Thymus (tissue), 11 donors: ENCODE results near the gene UBE2D3. TPM values are rescaled to one million over a fixed set of nuclear protein-coding genes. Genes with fewer than 3 reads are reported as not detected.

Source experiments
- DNase-seq, 9 donors: peaks; one replicate each; pipeline ENCODE4 v3.0.0-alpha.2; 2013; ENCODE audit warnings: low spot score in 9 of 9, low read depth in 6 of 9, missing footprints in 1 of 9
- H3K27ac ChIP-seq, 2 donors: one replicate each; pipeline ENCODE4 v1.5.1; 2013; ENCODE audit warnings: control low read depth in 1 of 2, low read depth in 1 of 2, low read length in 1 of 2, mild to moderate bottlenecking in 1 of 2, moderate library complexity in 1 of 2
- H3K27me3 ChIP-seq, 2 donors: one replicate each; pipeline ENCODE4 v1.5.1; 2013; ENCODE audit warnings: low read length in 1 of 2; ENCODE audit not compliant: control insufficient read depth in 2 of 2, insufficient read depth in 1 of 2
- H3K36me3 ChIP-seq, 2 donors: one replicate each; pipeline ENCODE4 v1.5.1; 2013; ENCODE audit warnings: low read length in 1 of 2, mild to moderate bottlenecking in 1 of 2, moderate library complexity in 1 of 2; ENCODE audit not compliant: control insufficient read depth in 2 of 2, insufficient read depth in 2 of 2
- H3K4me1 ChIP-seq, 2 donors: one replicate each; pipeline ENCODE4 v1.5.1; 2013; ENCODE audit warnings: low read length in 2 of 2; ENCODE audit not compliant: control insufficient read depth in 2 of 2, insufficient read depth in 2 of 2
- H3K4me3 ChIP-seq, 2 donors: one replicate each; pipeline ENCODE4 v1.5.1; 2013; ENCODE audit warnings: low read length in 2 of 2, control low read depth in 1 of 2, mild to moderate bottlenecking in 1 of 2
- H3K9me3 ChIP-seq, 2 donors: one replicate each; pipeline ENCODE4 v1.5.1; 2013; ENCODE audit warnings: low read length in 1 of 2, mild to moderate bottlenecking in 1 of 2; ENCODE audit not compliant: control insufficient read depth in 2 of 2, insufficient read depth in 1 of 2
- WGBS: extraction: QIAGEN DNeasy Blood & Tissue Kit; methylation state at CpG from one replicate; pipeline ENCODE4 v1.1.7; 2013; 5-methylcytosine and 5-hydroxymethylcytosine counted together
- polyA plus RNA-seq: library from polyadenylated mRNA; stranded (reverse); fragments of 200-250 nt; gene quantifications from one replicate; pipeline ENCODE4 v1.2.3, GENCODE V29; 2013
- total RNA-seq: library from RNA; stranded (reverse); fragments of 120-200 nt; gene quantifications from one replicate; pipeline ENCODE4 v1.2.4, GENCODE V29; 2013
- donor health status: healthy.

UBE2D3 gene
- total and polyA plus RNA-seq, 2 donors, result 318 to 326 TPM

- H3K4me1 ChIP-seq, result peaks cover 0 to 12% of the 10 kb centered on the region in 2 donors
- WGBS, result 87% methylated on average over 2 of the region's 2 CpGs
- H3K27me3 ChIP-seq, result no peaks in the 10 kb centered on the region
- no peak overlapping the region for H3K4me3 ChIP-seq
- peak overlapping the region in 1 of 2 donors; percentile 54 for H3K27ac ChIP-seq
- no peaks in the 10 kb centered on the region for H3K9me3 ChIP-seq
- peaks cover 9 to 73% of the 10 kb centered on the region in 2 donors for H3K36me3 ChIP-seq
- DNase-seq, result no peak
Measured at GRCh38 chr4:102815981-102816380, 11.4 kb downstream of the UBE2D3 start.

GRCh38 chr4:102809691-102810090, 17.7 kb downstream of the UBE2D3 start:
- Histone ChIP-seq H3K36me3 (peaks cover 9 to 78% of the 10 kb centered on the region in 2 donors), H3K4me3 (no peak overlapping the region), H3K9me3 (no peaks in the 10 kb centered on the region), H3K27ac (no peak overlapping the region), H3K27me3 (no peaks in the 10 kb centered on the region), H3K4me1 (peaks cover 0 to 4% of the 10 kb centered on the region in 2 donors)
- WGBS, result 98% methylated on average over 2 of the region's 2 CpGs
- no peak for DNase-seq

DNA sequence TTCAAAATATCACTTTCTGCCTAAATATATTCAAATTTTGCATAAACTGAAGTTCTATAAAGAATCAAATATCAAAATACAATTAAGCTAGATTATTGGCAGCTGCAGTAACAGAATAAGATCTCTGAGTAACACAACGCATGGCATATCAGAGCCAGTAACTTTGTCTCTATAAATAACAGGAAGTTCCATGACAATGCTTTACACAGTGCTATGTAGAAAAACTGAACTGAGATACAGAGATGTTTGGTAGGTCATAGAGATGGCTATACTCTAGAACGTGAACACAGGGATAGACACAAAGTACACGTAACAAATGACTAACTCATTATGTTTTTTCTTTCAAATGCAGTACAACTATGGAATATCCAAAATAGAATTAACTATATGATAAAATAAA, 18.2 kb downstream of the UBE2D3 start:
- Histone ChIP-seq H3K27me3 (no peaks in the 10 kb centered on the region), H3K4me1 (peaks cover 0 to 4% of the 10 kb centered on the region in 2 donors), H3K36me3 (peaks cover 11 to 83% of the 10 kb centered on the region in 2 donors), H3K4me3 (no peak overlapping the region), H3K9me3 (no peaks in the 10 kb centered on the region), H3K27ac (no peak overlapping the region)
- 76% methylated on average over 3 of the region's 3 CpGs for WGBS
- peak in 1 of 9 donors; percentile 28 for DNase-seq

DNA sequence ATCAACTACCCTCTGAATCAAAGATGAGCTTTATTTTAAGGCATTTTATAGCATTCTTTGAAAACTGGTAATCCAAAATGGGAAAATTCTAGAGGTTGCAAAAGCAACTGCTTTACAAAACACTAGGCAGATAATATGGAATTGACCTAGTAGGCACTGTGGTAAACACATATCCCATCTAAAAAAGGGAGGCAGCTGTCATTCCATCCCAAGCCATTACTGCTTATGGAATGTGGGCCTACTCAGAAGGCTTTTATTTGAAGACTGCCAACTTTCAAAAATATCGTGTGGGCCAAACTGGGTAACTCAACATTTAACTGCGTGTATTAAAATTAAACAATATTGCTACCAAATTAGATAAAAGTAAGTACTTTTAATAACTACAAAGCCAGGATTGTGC, 19.3 kb downstream of the UBE2D3 start:
- WGBS, result 99% methylated on average over 2 of the region's 2 CpGs

GRCh38 chr4:102807345-102807744, 20.0 kb downstream of the UBE2D3 start:
- 98% methylated on average over 1 of the region's 1 CpG for WGBS
- Histone ChIP-seq H3K27me3 (no peaks in the 10 kb centered on the region), H3K4me1 (peaks cover 0 to 4% of the 10 kb centered on the region in 2 donors), H3K36me3 (peaks cover 13 to 82% of the 10 kb centered on the region in 2 donors), H3K4me3 (no peak overlapping the region), H3K27ac (no peak overlapping the region), H3K9me3 (no peaks in the 10 kb centered on the region)
- no peak for DNase-seq

More for the DNA sequence above, 19.3 kb downstream of the UBE2D3 start:
- Histone ChIP-seq H3K4me3 (no peak overlapping the region), H3K9me3 (no peaks in the 10 kb centered on the region), H3K27me3 (no peaks in the 10 kb centered on the region), H3K4me1 (peaks cover 0 to 4% of the 10 kb centered on the region in 2 donors), H3K27ac (no peak overlapping the region), H3K36me3 (peaks cover 13 to 84% of the 10 kb centered on the region in 2 donors)
- no peak for DNase-seq

GRCh38 chr4:102799816-102800215, 27.5 kb downstream of the UBE2D3 start:
- H3K27ac ChIP-seq, result no peak overlapping the region
- no peak overlapping the region for H3K4me3 ChIP-seq
- WGBS, result 98% methylated on average over 2 of the region's 2 CpGs
- H3K9me3 ChIP-seq, result no peaks in the 10 kb centered on the region
- H3K27me3 ChIP-seq, result no peaks in the 10 kb centered on the region
- peaks cover 16 to 92% of the 10 kb centered on the region in 2 donors for H3K36me3 ChIP-seq
- H3K4me1 ChIP-seq, result no peaks in the 10 kb centered on the region
- DNase-seq, result no peak

DNA sequence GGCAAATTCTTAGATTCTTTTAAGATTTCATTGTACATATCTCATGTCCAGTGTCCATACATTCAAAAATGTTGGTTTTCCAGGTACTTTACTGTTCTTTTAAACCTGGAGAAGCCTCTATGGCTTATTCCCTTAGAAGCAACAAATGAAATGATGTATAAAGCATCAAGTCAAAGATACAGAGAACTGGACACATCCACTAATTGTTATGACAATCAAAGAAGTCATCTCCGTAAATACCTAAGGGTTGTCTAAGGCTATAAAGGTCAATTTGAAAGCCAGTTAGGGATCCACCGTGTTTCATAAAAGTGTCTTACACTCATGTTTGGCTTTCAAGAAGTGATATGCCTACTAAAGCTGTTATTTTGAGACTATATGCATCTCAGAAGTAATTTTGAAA, 32.4 kb downstream of the UBE2D3 start:
- 98% methylated on average over 2 of the region's 2 CpGs for whole genome bisulfite sequencing
- Histone ChIP-seq H3K4me1 (no peaks in the 10 kb centered on the region), H3K27ac (no peak overlapping the region), H3K9me3 (no peaks in the 10 kb centered on the region), H3K36me3 (peaks cover 7 to 77% of the 10 kb centered on the region in 2 donors), H3K27me3 (no peaks in the 10 kb centered on the region), H3K4me3 (no peak overlapping the region)
- no peak for DNase-seq

DNA sequence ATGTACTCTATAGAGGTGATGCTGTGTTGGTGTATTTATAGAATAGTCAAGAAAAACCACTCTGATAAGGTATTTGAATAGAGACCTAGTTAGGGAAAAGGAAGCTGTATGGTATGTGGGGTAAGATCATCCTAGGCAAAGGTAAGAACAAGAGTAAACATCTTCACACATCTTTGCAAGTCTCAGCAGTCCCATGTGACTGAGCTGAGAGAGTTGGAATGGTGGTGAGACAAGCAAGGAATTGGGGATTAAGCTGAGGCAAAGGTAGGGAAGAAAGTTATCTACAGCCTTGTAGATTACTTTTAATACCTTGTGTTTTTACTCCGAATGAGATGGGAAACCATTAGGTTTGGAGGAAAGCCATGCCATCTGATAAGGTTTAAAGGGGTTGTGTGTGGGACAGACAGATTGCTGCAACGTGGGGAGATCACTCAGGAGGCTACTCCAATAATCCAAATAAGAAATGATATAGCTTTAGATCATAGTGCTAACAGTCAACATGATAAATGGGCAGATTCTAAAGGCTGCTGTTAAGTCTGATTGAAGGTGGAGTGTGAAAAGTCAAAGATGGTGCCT, 34.9 kb downstream of the UBE2D3 start:
- WGBS, result 97% methylated on average over 2 of the region's 2 CpGs
- Histone ChIP-seq H3K27me3 (no peaks in the 10 kb centered on the region), H3K9me3 (no peaks in the 10 kb centered on the region), H3K36me3 (peaks cover 0 to 54% of the 10 kb centered on the region in 2 donors), H3K4me1 (no peaks in the 10 kb centered on the region), H3K27ac (no peak overlapping the region), H3K4me3 (no peak overlapping the region)
- DNase-seq, result no peak

DNA sequence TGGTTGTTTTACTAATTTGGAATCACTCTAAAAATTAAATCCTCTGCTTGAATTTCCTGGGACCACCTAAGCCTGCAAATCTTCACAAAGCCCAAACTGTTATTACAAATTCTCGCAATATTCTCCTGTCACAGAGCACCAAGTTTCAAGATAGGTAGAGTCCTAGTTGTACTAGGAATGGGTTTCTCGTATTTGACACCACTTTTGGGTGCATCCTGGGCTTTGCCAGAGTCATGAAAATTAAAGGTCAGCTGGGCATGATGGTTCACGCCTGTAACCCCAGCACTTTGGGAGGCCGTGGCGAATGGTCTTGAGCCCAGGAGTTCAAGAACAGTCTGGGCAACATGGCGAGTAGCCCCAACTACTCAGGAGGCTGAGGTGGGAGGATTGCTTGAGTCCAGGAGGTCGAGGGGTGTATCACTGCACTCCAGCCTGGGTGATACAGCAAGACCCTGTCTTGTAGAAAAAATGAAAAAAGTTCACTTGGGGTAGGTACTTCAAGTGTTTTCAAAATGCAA, 36.0 kb downstream of the UBE2D3 start:
- no peak overlapping the region for H3K4me3 ChIP-seq
- 85% methylated on average over 7 of the region's 7 CpGs for WGBS
- H3K9me3 ChIP-seq, result no peaks in the 10 kb centered on the region
- no peak for DNase-seq
- H3K27me3 ChIP-seq, result no peaks in the 10 kb centered on the region
- no peaks in the 10 kb centered on the region for H3K4me1 ChIP-seq
- peaks cover 0 to 44% of the 10 kb centered on the region in 2 donors for H3K36me3 ChIP-seq
- H3K27ac ChIP-seq, result no peak overlapping the region
